SK-N-SH (cell line): Measurements from ENCODE around the gene PORCN. TPM values are rescaled to one million over a fixed set of nuclear protein-coding genes. Genes with fewer than 3 reads are reported as not detected.

Experiments used
- CTCF ChIA-PET: fragments of 300-600, 350-600 bp; formaldehyde crosslinking; extraction: SDS; loops from one replicate; lab custom pipeline; 2021; lab: Yijun Ruan, JAX
- POLR2A ChIA-PET: fragments of 350-600 bp; sonication (Branson Sonifier 250); formaldehyde crosslinking; extraction: SDS; loops from one replicate; lab custom pipeline; 2020; ENCODE audit warnings: antibody characterized with exemption, inconsistent platforms; lab: Yijun Ruan, JAX
- DNase-seq: peaks from one replicate; pipeline ENCODE4 v3.0.0; 2012
- H2AFZ ChIP-seq: fragments of 200-600 bp; sonication (generic); 2 replicates; pipeline ENCODE4 v1.8.1; 2016; ENCODE audit warnings: antibody characterized with exemption, mild to moderate bottlenecking, low read depth
- H3F3A ChIP-seq: fragments of 200-600 bp; sonication (generic); replicated peaks from 2 replicates; pipeline ENCODE3; 2016; ENCODE audit warnings: antibody characterized with exemption, mild to moderate bottlenecking; ENCODE audit not compliant: insufficient read depth
- H3K27ac ChIP-seq, 2 experiments: fragments of 200-500 bp in 1 of 2; fragments of 200-600 bp in 1 of 2; sonication (Bioruptor generic) in 1 of 2; sonication (generic), shearing (Covaris generic) in 1 of 2; 2 replicates each; pipeline versions ENCODE4 v1.5.1 to v1.6.1; 2014 to 2016; ENCODE audit warnings: low read depth in 2 of 2, inconsistent platforms in 1 of 2, low read length in 1 of 2, mild to moderate bottlenecking in 1 of 2, mixed read lengths in 1 of 2
- H3K27me3 ChIP-seq: fragments of 200-600 bp; sonication (generic), shearing (Covaris generic); 2 replicates; pipeline ENCODE4 v1.6.1; 2016; ENCODE audit warnings: mixed run types; ENCODE audit not compliant: insufficient read depth
- H3K36me3 ChIP-seq, 2 experiments: fragments of 200-500 bp in 1 of 2; fragments of 200-600 bp in 1 of 2; sonication (Bioruptor generic) in 1 of 2; sonication (generic) in 1 of 2; replicated peaks in 1 of 2; 2 replicates each; pipeline versions ENCODE3 to v1.5.1; 2014 to 2016; ENCODE audit warnings: low read length in 1 of 2, mild to moderate bottlenecking in 1 of 2; ENCODE audit not compliant: insufficient read depth in 2 of 2, control insufficient read depth in 1 of 2
- H3K4me1 ChIP-seq, 2 experiments: fragments of 200-500 bp in 1 of 2; fragments of 200-600 bp in 1 of 2; sonication (Bioruptor generic) in 1 of 2; sonication (generic), shearing (Covaris generic) in 1 of 2; 2 replicates each; pipeline versions ENCODE4 v1.5.1 to v1.6.1; 2014 to 2016; ENCODE audit warnings: low read depth in 1 of 2, low read length in 1 of 2, mixed run types in 1 of 2; ENCODE audit not compliant: insufficient read depth in 2 of 2, control insufficient read depth in 1 of 2
- H3K4me2 ChIP-seq: fragments of 200-600 bp; sonication (generic), shearing (Covaris generic); 2 replicates; pipeline ENCODE4 v1.6.1; 2017; ENCODE audit warnings: mixed run types
- H3K4me3 ChIP-seq, 2 experiments: fragments of 200-500 bp in 1 of 2; fragments of 200-600 bp in 1 of 2; sonication (Bioruptor generic) in 1 of 2; sonication (generic), shearing (Covaris generic) in 1 of 2; 2 replicates each; pipeline versions ENCODE4 v1.5.1 to v1.8.1; 2014 to 2016; ENCODE audit warnings: low read depth in 2 of 2, inconsistent platforms in 1 of 2, low read length in 1 of 2, mild to moderate bottlenecking in 1 of 2, mixed read lengths in 1 of 2, moderate library complexity in 1 of 2
- H3K79me2 ChIP-seq: fragments of 200-600 bp; sonication (generic); 2 replicates; pipeline ENCODE4 v1.8.1; 2017; ENCODE audit warnings: mild to moderate bottlenecking; ENCODE audit not compliant: insufficient read depth
- H3K9ac ChIP-seq: fragments of 200-600 bp; sonication (generic); 2 replicates; pipeline ENCODE4 v1.6.1; 2017; ENCODE audit warnings: mixed run types
- H3K9me2 ChIP-seq: fragments of 200-600 bp; sonication (generic); 2 replicates; pipeline ENCODE4 v1.6.1; 2017; ENCODE audit warnings: mixed run types
- H3K9me3 ChIP-seq: fragments of 200-600 bp; sonication (generic); 2 replicates; pipeline ENCODE4 v1.6.1; 2017; ENCODE audit warnings: mixed run types, mild to moderate bottlenecking, moderate library complexity
- H4K20me1 ChIP-seq: fragments of 200-600 bp; sonication (generic); 2 replicates; pipeline ENCODE4 v1.6.1; 2017; ENCODE audit warnings: mild to moderate bottlenecking, mixed run types; ENCODE audit not compliant: insufficient read depth
- CTCF ChIP-seq: fragments of 200-600 bp; sonication (generic); IDR thresholded peaks from 2 replicates; pipeline ENCODE4 v1.6.1; 2017; ENCODE audit warnings: antibody characterized with exemption, mild to moderate bottlenecking, moderate library complexity
- ELF1 ChIP-seq: IDR thresholded peaks from 2 replicates; pipeline ENCODE4 v1.4.0; 2012
- EZH2phosphoT487 ChIP-seq: fragments of 200-600 bp; sonication (generic); IDR thresholded peaks from 2 replicates; pipeline ENCODE4 v1.6.1; 2017; ENCODE audit warnings: low read depth, mixed run types, mild to moderate bottlenecking, antibody characterized with exemption, moderate library complexity, borderline replicate concordance
- FOSL2 ChIP-seq: IDR thresholded peaks from 2 replicates; pipeline ENCODE4 v1.4.0; 2012; ENCODE audit warnings: low read depth, mild to moderate bottlenecking, moderate library complexity, borderline replicate concordance
- FOXJ3 ChIP-seq: sonication (generic); formaldehyde crosslinking; IDR thresholded peaks from 2 replicates; pipeline ENCODE4 v1.5.1; 2020; ENCODE audit warnings: mild to moderate bottlenecking, missing genetic modification reagents
- GABPA ChIP-seq: IDR thresholded peaks from 2 replicates; pipeline ENCODE4 v1.4.0; 2012; ENCODE audit warnings: low read depth, mild to moderate bottlenecking
- IRF3 ChIP-seq: fragments of 150-350 bp; IDR thresholded peaks from 2 replicates; pipeline ENCODE4 v1.6.1; 2016; ENCODE audit warnings: mild to moderate bottlenecking, low read depth, low read length
- JUND ChIP-seq: IDR thresholded peaks from 2 replicates; pipeline ENCODE4 v1.4.0; 2012
- MAX ChIP-seq: IDR thresholded peaks from 2 replicates; pipeline ENCODE4 v1.4.0; 2012; ENCODE audit warnings: low read depth
- MEF2A ChIP-seq: IDR thresholded peaks from 2 replicates; pipeline ENCODE4 v1.4.0; 2012; ENCODE audit warnings: low read depth, borderline replicate concordance
- MXI1 ChIP-seq: IDR thresholded peaks from 2 replicates; pipeline ENCODE4 v1.6.1; 2012; ENCODE audit warnings: mild to moderate bottlenecking, low read depth, low read length, improper control_type of control experiment
- NFIC ChIP-seq: IDR thresholded peaks from 2 replicates; pipeline ENCODE4 v1.4.0; 2012; ENCODE audit warnings: borderline replicate concordance
- NRF1 ChIP-seq: IDR thresholded peaks from 2 replicates; pipeline ENCODE4 v1.6.1; 2012; ENCODE audit warnings: low read depth, mild to moderate bottlenecking, low read length
- RFX5 ChIP-seq: IDR thresholded peaks from 2 replicates; pipeline ENCODE4 v1.6.1; 2012; ENCODE audit warnings: mild to moderate bottlenecking, improper control_type of control experiment, low read length
- RXRA ChIP-seq: IDR thresholded peaks from 2 replicates; pipeline ENCODE4 v1.4.0; 2012; ENCODE audit warnings: low read depth, mild to moderate bottlenecking, borderline replicate concordance
- SIN3A ChIP-seq: IDR thresholded peaks from 2 replicates; pipeline ENCODE4 v1.6.1; 2012; ENCODE audit warnings: low read depth, mild to moderate bottlenecking, low read length, moderate library complexity, borderline replicate concordance
- SMC3 ChIP-seq: IDR thresholded peaks from 2 replicates; pipeline ENCODE4 v1.6.1; 2012; ENCODE audit warnings: low read depth, low read length, improper control_type of control experiment
- YY1 ChIP-seq: IDR thresholded peaks from 2 replicates; pipeline ENCODE4 v1.4.0; 2012; ENCODE audit warnings: low read depth, mild to moderate bottlenecking
- ZBTB33 ChIP-seq: IDR thresholded peaks from 2 replicates; pipeline ENCODE4 v1.4.0; 2012; ENCODE audit warnings: low read depth, borderline replicate concordance
- WGBS: methylation state at CpG from one replicate; pipeline ENCODE4 v1.1.6; 2017; ENCODE audit warnings: low lambda C conversion rate; 5-methylcytosine and 5-hydroxymethylcytosine counted together
- polyA plus RNA-seq, 3 experiments: library from polyadenylated mRNA; depleted of rRNA; stranded (reverse); fragments of >200 nt; gene quantifications; 2 replicates each; pipeline ENCODE4 v1.2.3, GENCODE V29; 2012

Gene PORCN
- polyA plus RNA-seq, 1 of the 3 experiments (the other 2 are of a cell fraction), result 11.0 TPM

GRCh38 chrX:48541140-48541814, 32.5 kb downstream of the PORCN start:
- no peak overlapping the region for H3K4me3 ChIP-seq
- 75% methylated on average over 10 of the region's 10 CpGs for WGBS

GRCh38 chrX:48548871-48549270, 40.1 kb downstream of the PORCN start:
- Histone ChIP-seq H4K20me1 (no peaks in the 10 kb centered on the region), H3F3A (peaks cover 2% of the 10 kb centered on the region), H3K9me2 (no peaks in the 10 kb centered on the region), H3K79me2 (no peaks in the 10 kb centered on the region), H3K4me3 (no peak overlapping the region), H3K27ac (no peak overlapping the region), H3K4me1 (no peaks in the 10 kb centered on the region), H2AFZ (no peak overlapping the region), H3K4me2 (no peak overlapping the region), H3K36me3 (peaks cover 0 to 2% of the 10 kb centered on the region in 2 experiments), H3K9me3 (no peaks in the 10 kb centered on the region), H3K9ac (no peak overlapping the region), H3K27me3 (no peaks in the 10 kb centered on the region; the same call in 1 of the 2 replicates)
- POLR2A ChIA-PET, result no interaction called here
- DNase-seq, result no peak
- CTCF ChIA-PET, result interaction anchor here (1.3 kb wide), 1 partner anchor 10 kb away, joined by 4 read pairs; no protein-coding TSS in a partner anchor
- TF ChIP-seq ZBTB33, result no peak
- no peak for TF ChIP-seq GABPA
- no peak for TF ChIP-seq FOSL2
- TF ChIP-seq RFX5, result no peak
- TF ChIP-seq YY1, result no peak
- TF ChIP-seq EZH2phosphoT487, result no peak
- no peak for TF ChIP-seq RXRA
- no peak for TF ChIP-seq SMC3
- no peak for TF ChIP-seq MXI1
- TF ChIP-seq CTCF, result no peak
- no peak for TF ChIP-seq MAX
- no peak for TF ChIP-seq IRF3
- 51% methylated on average over 3 of the region's 3 CpGs for WGBS

More at GRCh38 chrX:48541140-48541814, 32.5 kb downstream of the PORCN start:
- Histone ChIP-seq H3K9ac (no peak overlapping the region), H2AFZ (no peak overlapping the region), H3K4me1 (peaks cover 0 to 6% of the 10 kb centered on the region in 2 experiments; a peak in 1 of 4 replicates), H4K20me1 (no peaks in the 10 kb centered on the region), H3K27me3 (no peaks in the 10 kb centered on the region), H3K27ac (no peak overlapping the region), H3K36me3 (peaks cover 0 to 2% of the 10 kb centered on the region in 2 experiments), H3K4me2 (no peak overlapping the region), H3K9me3 (no peaks in the 10 kb centered on the region), H3K79me2 (peaks cover 17% of the 10 kb centered on the region; the same call in 1 of the 2 replicates), H3K9me2 (no peaks in the 10 kb centered on the region), H3F3A (peaks cover 2% of the 10 kb centered on the region)
- no peak for DNase-seq
- POLR2A ChIA-PET, result no interaction called here
- CTCF ChIA-PET, result no interaction called here
- no peak for TF ChIP-seq FOXJ3
- no peak for TF ChIP-seq SMC3
- TF ChIP-seq RFX5, result no peak
- TF ChIP-seq IRF3, result no peak
- TF ChIP-seq ELF1, result no peak
- no peak for TF ChIP-seq MEF2A
- TF ChIP-seq NRF1, result no peak
- TF ChIP-seq RXRA, result no peak
- no peak for TF ChIP-seq SIN3A
- no peak for TF ChIP-seq JUND
- TF ChIP-seq NFIC, result no peak
